NCI-H2196 (cell line): ENCODE data around the gene ALDH3A2.
A peak's percentile ranks its signal among the peaks of the same experiment; 100 is the strongest.

Experiments
- DNase-seq: peaks from one replicate; lab custom pipeline; 2025; ENCODE audit not compliant: unreplicated experiment; lab: John Stamatoyannopoulos, UW

ALDH3A2 gene

DNA sequence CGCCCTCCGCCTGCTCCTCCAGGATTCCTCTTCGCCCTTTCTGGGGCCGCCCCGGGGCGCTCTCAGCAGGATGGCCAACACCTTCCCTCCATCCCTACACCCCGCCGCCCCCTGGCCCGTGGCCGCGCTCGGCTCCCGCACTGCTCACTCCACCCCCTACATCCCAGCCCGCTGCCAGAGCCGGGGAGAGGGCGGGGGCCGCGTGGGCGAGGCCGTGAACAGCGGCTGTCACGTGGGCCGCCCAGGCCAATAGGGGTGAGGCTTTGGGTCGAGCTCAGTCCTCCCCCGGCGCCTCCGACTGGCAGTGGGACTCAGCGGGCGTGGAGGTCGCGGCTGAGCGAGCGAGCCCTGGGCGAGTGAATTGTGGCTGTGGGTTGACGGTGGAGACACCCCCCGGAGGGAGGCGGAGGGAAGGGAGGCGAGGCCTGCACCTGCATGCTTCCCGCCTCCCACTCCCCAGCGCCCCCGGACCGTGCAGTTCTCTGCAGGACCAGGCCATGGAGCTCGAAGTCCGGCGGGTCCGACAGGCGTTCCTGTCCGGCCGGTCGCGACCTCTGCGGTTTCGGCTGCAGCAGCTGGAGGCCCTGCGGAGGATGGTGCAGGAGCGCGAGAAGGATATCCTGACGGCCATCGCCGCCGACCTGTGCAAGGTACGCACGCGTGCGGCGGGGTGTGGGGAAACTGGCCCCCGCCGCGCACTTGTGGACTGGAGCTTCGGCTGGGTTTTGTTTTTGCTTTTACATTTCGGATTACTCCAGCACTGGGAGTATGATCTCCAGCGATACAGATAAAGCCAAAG lies at the start of gene ALDH3A2:
TSS of gene ALDH3A2 (plus strand) at position 277 of the 799 bp plus-strand sequence. CDS start at position 498, 221 bp downstream.
- peak; percentile 78 for DNase-seq

DNA sequence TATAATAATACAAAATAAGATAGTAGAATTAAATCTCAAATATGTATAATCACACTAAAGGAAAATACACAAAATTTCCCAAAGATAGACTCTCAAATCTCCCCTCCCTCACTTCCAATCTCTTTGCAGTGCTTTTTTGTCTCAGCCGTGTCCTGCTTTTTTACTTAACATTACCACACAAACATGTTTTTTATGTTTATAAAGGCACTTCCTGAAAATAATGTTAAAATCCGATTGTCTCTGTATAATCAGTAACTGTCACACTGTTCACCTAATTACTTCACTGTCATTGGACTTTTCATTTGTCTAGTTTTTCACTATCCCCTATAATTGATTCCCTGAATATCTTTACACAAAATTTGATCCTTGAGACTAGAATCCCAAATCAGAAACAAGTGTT lies 38.2 kb upstream of the ALDH3A2 start:
- no peak for DNase-seq

- DNase-seq = no peak
Measured at GRCh38 chr17:19610879-19611278, 37.7 kb upstream of the ALDH3A2 start.

DNA sequence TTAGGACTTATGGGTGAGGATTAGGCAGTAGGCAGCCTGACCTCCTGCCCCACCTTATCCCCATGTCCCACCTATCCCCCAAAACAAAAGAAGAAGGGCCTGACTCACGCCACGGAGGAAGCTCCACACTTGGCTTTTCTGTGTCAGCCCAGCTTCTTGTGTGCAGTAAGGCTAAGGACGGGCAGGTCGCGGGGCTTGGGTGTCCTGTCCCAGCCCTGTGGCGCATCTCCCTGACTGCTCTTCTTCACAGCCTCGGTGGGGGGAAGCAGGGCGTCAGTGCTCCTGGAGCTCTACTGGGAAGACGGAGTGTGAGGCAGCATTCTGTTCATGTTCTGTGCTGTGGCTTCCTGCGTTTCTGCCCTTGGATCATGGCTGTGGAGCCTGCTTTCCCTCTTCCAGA lies 34.6 kb upstream of the ALDH3A2 start:
- DNase-seq = no peak

DNA sequence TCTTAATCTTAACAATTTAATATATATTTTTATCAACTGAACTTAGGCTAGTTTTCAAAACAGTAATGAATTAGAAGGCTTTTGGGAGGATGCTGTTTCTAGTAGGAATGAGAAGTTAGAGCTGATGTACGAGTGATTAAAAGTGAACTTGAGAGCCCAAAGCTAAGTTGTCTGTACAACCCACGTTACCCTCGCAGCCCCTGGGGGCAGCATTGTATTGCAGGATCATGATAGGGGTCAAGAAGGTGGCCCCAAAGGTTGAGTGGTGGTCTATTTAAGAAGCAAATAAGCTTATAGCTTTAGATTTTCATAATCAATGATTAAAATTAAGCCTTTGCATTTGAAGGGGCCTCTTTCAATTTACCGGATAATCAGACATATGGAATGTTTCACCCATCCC lies 33.7 kb upstream of the ALDH3A2 start:
- DNase-seq = no peak

GRCh38 chr17:19618015-19618414 lies 30.5 kb upstream of the ALDH3A2 start:
- DNase-seq = no peak

DNA sequence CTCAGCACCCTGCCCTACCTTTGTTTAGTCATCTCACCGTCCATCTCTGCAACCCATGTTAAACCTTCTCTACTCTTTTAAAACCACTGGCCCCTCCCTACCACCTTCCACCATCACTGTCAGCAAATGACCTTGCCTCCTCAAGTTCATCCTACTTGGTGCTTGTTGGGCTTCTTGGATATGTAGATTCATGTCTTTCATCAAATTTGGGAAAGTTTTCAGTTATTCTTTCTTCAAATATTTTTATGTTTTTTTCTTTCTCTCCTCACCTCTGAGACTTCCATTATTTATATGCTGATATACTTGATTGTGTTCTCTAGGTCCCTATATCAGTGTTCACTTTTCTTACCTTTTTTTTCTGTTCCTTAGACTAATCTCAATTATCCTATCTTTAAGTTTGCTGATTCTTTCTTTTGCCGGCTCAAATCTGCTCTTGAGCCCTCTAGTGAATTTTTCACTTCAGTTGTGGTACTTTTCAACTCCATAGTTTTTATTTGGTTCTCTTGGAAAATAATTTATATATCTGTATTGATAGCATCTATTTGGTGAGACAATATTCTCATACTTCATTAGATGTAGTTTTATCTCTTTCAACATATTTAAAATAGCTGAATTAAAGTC lies 28.7 kb upstream of the ALDH3A2 start:
- no peak for DNase-seq

DNA sequence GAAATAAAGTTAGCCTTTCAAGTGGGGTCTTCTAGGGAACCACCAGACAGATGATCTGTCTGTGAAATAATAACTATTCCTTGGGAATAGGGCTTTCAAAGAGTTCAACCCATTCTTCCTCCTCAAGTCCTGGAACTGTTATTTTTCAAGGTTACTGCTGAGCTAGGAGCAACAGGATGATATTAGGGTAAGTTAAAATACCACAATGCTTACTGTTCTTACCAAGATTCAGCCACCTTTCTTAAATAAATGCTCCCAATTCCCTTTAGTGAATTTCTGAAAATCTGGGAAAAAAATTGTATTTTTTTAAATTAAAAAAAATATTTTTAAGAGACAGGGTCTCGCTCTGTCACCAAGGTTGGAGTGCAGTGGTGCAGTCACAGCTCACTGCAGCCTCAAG lies 26.9 kb upstream of the ALDH3A2 start:
- DNase-seq = no peak

DNA sequence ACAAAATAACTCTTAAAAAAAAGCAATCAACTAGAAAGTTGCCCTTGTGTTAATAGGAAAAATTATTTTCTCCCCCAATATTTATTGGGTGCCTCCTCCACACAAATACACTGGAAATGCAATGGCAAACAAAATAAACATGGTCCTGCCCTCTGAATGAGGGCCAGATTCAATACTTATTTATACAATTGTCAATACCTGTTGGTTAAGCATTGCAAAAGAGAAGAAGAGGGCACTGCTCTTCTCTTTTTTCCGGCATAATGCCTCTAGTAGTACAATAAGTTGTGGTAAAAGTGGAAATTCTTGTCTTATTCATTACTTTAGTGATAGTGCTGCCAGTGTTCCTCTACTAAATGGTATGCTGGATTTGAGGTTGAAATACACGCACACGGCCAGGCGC lies 22.5 kb upstream of the ALDH3A2 start:
- no peak for DNase-seq

DNA sequence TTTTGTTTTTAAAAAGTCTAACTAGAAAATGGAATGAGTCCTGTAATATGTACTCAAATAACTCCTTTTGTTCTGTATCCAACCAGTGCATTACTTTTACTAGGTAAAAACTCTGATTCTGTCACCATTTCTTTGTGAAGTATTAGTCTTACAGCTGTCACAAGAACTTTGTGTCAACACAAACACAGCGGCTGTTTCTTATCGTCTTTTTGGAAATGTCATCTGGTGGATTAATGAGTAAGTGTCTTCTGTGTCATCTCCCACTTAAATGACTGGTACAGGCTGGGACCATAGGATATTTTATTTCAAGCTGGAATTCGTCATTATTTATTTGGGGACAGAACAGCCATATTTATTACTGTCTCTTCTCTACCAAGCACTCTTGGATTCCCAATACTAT lies 19.1 kb upstream of the ALDH3A2 start:
- no peak for DNase-seq

GRCh38 chr17:19630035-19630434 lies 18.5 kb upstream of the ALDH3A2 start:
- no peak for DNase-seq

GRCh38 chr17:19630661-19631060 lies 17.9 kb upstream of the ALDH3A2 start:
- DNase-seq = no peak

DNA sequence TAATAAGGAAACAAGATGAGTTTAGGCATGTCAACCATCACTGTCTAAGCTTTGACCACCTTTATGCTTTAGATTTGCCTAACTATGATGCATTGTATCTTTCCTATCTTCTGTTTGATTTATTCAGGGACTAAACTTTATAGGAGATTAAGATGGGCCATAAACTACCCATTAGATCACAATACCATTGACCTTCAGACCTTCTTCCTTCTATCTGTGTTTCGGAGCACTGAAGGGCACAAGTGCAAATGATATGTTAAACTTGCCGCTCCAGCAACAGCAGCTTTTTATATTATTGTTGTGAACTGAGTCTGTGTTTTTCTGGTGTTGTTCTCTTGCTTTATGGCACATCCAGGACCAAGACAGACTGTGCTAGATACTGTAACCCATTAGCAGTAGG lies 16.6 kb upstream of the ALDH3A2 start:
- no peak for DNase-seq

DNA sequence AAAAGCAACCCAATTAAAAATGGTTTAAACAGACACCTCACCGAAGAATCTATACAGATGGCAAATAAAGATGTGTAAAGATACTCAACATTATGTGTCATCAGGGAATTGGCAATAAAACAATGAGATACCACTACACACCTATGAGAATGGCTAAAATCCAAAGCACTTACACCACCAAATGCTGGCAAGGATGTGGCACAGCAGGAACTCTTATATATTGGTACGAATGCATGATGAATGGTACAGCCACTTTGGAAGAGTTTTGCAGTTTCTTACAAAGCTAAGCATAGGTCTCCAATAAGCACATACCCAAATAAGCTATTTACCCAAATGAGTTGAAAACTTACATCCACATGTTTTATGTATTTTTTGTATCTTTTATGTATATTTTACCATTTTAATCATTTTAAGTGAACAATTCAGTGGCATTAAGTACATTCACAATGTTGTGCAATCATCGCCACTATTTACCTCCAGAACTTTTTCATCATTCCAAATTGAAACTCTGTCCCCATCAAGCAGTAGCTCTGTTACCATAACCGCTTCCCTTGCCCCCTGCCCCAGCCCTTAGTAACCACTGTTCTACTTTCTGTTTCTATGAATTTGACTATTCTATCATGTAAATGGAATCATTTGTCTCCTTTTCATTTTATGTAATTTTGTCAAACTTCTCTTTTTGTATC lies 6.7 kb upstream of the ALDH3A2 start:
- DNase-seq = no peak

- no peak for DNase-seq
Measured at GRCh38 chr17:19642373-19642893, 6.1 kb upstream of the ALDH3A2 start.

DNA sequence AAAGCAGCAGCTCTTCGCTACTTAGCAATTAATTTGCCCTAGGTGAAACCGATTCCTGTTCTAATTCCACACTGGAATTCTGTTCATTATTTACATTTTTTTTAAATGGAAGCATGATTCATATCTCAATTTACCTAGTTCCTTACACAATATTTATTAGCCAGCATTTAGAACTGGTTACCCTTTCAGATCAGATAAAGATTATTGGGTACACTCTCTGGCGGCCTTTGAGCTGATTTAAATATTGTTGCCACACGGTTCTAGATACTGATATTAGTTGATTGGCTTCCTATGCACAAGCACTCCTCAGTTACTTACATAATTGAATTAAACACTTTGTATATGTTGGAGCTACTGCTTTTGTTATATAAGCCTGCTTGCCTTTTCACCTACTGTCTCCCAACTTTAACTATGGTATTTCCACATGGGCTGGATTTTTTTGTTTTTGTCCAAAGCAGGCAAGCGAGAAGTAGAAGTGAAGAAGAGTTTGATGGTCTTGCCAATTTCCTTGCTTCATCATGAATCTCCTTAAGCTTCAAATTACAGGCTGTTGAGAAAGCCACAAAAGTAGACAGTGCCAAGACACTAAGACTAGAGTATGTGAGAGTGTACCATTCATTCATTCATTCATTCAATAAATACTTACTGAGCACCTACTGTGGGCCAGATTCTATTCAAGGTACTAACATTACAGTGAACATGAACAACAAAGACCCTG lies 3.9 kb upstream of the ALDH3A2 start:
- no peak for DNase-seq

DNA sequence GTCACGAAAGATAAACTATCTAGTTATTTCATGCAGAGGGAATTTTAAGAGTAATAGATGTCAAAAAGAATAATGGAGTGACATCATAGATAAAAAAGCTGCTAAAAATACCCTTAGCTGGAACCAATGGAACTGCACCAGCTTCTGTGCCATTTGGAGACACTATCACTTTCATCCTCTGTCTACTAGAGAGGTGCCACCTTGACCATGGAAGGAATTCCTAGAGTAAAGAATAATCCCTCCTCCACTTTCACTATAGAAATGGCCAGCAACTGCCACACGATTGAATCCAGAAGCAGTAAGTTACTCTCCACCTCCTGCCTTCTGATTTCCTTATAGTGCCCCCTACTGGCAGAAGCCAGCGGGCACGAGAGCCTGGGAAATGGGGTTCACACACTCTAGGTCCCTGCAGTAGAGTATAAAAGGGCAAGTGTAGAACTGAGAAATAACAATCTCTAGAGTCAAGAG lies 2.8 kb upstream of the ALDH3A2 start:
- DNase-seq = no peak

- no peak for DNase-seq
Measured at GRCh38 chr17:19646788-19647696, 1.5 kb upstream of the ALDH3A2 start.

DNA sequence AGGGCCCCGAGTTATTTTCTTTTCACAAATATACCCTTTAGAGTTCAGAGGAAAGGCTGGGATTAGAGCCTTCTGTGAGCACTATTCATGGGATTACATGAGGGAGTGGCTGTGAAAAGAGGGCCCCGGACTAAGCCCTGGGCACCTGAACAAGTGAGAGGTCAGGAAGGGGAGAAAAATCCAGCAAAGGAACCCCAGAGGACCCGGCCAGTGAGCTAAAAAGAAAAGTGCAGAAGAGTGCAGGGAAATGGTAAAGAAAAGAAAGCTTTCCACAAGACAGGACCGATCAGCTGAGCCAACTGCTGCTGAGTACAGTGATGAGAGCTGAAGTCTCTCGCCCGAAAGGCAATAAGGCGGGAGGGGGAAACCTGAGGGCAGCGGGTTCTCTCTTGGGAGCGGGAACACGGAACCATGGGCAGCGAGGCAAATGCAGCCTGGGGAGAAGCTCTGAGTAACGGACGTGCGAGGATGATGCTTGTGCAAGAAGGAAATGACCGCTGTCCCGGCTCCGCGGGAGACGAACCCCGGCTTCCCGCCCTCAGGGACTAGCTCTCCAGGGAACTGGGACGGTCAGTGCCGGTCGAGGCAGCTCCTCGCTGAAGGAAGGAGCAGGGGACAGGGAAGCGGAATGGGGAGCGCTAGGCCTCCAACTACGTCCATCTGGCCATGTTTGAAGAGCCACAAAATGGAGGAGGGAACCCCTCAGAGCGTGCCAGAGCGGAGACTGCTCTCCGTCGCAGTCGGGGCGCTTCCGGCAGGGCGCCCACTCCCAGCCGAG lies 665 bp upstream of the ALDH3A2 start:
- DNase-seq = peak; percentile 20

- no peak for DNase-seq
Measured at GRCh38 chr17:19649274-19649541, 657 bp downstream of the ALDH3A2 start.
